Osteocyte (in vitro differentiated cells): Measurements from ENCODE around the gene P2RY4. TPM values are rescaled to one million over a fixed set of nuclear protein-coding genes. Genes with fewer than 3 reads are reported as not detected.
A peak's percentile ranks its signal among the peaks of the same experiment; 100 is the strongest.
"Not testable (repeated sequence)": the region's sequence is repeated elsewhere in the genome, so short reads cannot be mapped to it uniquely, and the experiment has no call there.

Experiments used
- DNase-seq: peaks from one replicate; pipeline ENCODE4 v3.0.0; 2021; ENCODE audit warnings: mixed read lengths; ENCODE audit not compliant: unreplicated experiment; ENCODE audit errors: extremely low spot score
- H3K27ac Mint-ChIP-seq: one replicate; pipeline ENCODE4 v1.8.0; 2021; ENCODE audit warnings: mild to moderate bottlenecking, mixed read lengths; ENCODE audit not compliant: unreplicated experiment
- H3K27me3 Mint-ChIP-seq: one replicate; pipeline ENCODE4 v1.8.0; 2021; ENCODE audit warnings: mixed read lengths; ENCODE audit not compliant: unreplicated experiment
- H3K36me3 Mint-ChIP-seq: one replicate; pipeline ENCODE4 v1.8.0; 2021; ENCODE audit warnings: mixed read lengths; ENCODE audit not compliant: unreplicated experiment
- H3K4me1 Mint-ChIP-seq: one replicate; pipeline ENCODE4 v1.8.0; 2021; ENCODE audit warnings: mixed read lengths; ENCODE audit not compliant: unreplicated experiment
- H3K4me3 Mint-ChIP-seq: one replicate; pipeline ENCODE4 v1.8.0; 2021; ENCODE audit warnings: mild to moderate bottlenecking, moderate library complexity, mixed read lengths; ENCODE audit not compliant: unreplicated experiment
- H3K9me3 Mint-ChIP-seq: one replicate; pipeline ENCODE4 v1.8.0; 2021; ENCODE audit warnings: mixed read lengths; ENCODE audit not compliant: unreplicated experiment
- CTCF ChIP-seq: fragments of 200-600 bp; sonication (generic); IDR thresholded peaks from 2 replicates; pipeline ENCODE4 v1.5.0; 2021; ENCODE audit warnings: antibody characterized with exemption, mild to moderate bottlenecking, moderate library complexity
- total RNA-seq: library from RNA; stranded (reverse); gene quantifications from 2 replicates; pipeline ENCODE4 v1.2.1, GENCODE V29; 2021

The P2RY4 gene
- total RNA-seq, 1 donor from 2014 or later: 0.27 TPM

GRCh38 chrX:70289168-70289792 is 29.3 kb upstream of the P2RY4 start:
- Mint-ChIP-seq H3K27ac (peak overlapping the region; percentile 71), H3K36me3 (peaks cover 13% of the 10 kb centered on the region), H3K4me1 (peaks cover 30% of the 10 kb centered on the region), H3K27me3 (no peaks in the 10 kb centered on the region), H3K4me3 (peak overlapping the region; percentile 91), H3K9me3 (no peaks in the 10 kb centered on the region)
- TF ChIP-seq CTCF: no peak
- DNase-seq: no peak

- Mint-ChIP-seq H3K36me3 (peaks cover 13% of the 10 kb centered on the region), H3K27me3 (no peaks in the 10 kb centered on the region), H3K4me1 (no peaks in the 10 kb centered on the region), H3K9me3 (peaks cover 6% of the 10 kb centered on the region), H3K27ac (no peak within 1 kb of the TSS), H3K4me3 (no peak within 1 kb of the TSS)
- TF ChIP-seq CTCF: no peak
- no peak for DNase-seq
Observed at GRCh38 chrX:70281951-70282350, 21.9 kb upstream of the P2RY4 start, which contains the start of gene RAB41. Gene RAB41, plus strand, starts transcription at chrX:70282172. Its CDS starts 46 bp downstream, at chrX:70282218.

GRCh38 chrX:70280573-70280972 is 20.6 kb upstream of the P2RY4 start:
- no peaks in the 10 kb centered on the region for H3K4me1 Mint-ChIP-seq
- H3K27ac Mint-ChIP-seq: no peak overlapping the region
- no peak for DNase-seq
- H3K9me3 Mint-ChIP-seq: peaks cover 6% of the 10 kb centered on the region
- no peaks in the 10 kb centered on the region for H3K27me3 Mint-ChIP-seq
- H3K36me3 Mint-ChIP-seq: peaks cover 13% of the 10 kb centered on the region
- no peak for TF ChIP-seq CTCF
- no peak overlapping the region for H3K4me3 Mint-ChIP-seq

- Mint-ChIP-seq H3K36me3 (peaks cover 1% of the 10 kb centered on the region), H3K9me3 (peaks cover 6% of the 10 kb centered on the region), H3K4me3 (no peak overlapping the region), H3K27ac (no peak overlapping the region), H3K4me1 (no peaks in the 10 kb centered on the region), H3K27me3 (no peaks in the 10 kb centered on the region)
- no peak for TF ChIP-seq CTCF
- DNase-seq: no peak
Observed at GRCh38 chrX:70279081-70279480, 19.1 kb upstream of the P2RY4 start.

- not testable (repeated sequence) for H3K9me3 Mint-ChIP-seq, H3K4me3 Mint-ChIP-seq, H3K27me3 Mint-ChIP-seq, H3K27ac Mint-ChIP-seq, H3K36me3 Mint-ChIP-seq, DNase-seq, H3K4me1 Mint-ChIP-seq
Observed at GRCh38 chrX:70274029-70274428, 14.0 kb upstream of the P2RY4 start.
